HPDE6-E6E7 (cell line): ENCODE measurements around the gene LEFTY2.
"Not testable (repeated sequence)": the region's sequence is repeated elsewhere in the genome, so short reads cannot be mapped to it uniquely, and the experiment has no call there.

Experiments
- DNase-seq: peaks from one replicate; pipeline ENCODE4 v3.0.0; 2011; ENCODE audit warnings: missing footprints; ENCODE audit errors: extremely low spot score

Gene LEFTY2

GRCh38 chr1:225903623-225904022 lies 37.4 kb downstream of the LEFTY2 start:
- no peak for DNase-seq

GRCh38 chr1:225899044-225899925 lies 41.7 kb downstream of the LEFTY2 start:
- DNase-seq = no peak

- no peak for DNase-seq
Observed at GRCh38 chr1:225897595-225898514, 43.2 kb downstream of the LEFTY2 start.

- DNase-seq = peak; percentile 83
Observed at GRCh38 chr1:225896937-225897549, 44.0 kb downstream of the LEFTY2 start.

DNA sequence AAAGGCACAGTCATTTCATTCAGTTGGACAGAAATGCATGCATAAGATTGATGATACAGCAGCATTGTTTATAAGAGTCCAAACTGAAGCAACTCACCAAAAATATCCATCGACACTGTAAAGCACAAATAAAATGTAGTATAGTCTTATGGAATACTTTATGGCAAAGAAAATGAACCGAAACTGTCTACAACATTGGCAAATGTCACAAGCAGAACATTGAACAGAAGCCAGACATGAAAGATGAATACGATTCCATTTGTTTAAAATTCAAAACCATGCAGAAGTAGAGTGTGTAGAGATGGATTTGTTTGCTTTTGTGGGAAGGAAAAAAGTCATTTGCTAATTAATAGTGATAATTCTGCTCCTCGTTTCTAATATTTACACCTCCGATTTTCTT lies 44.5 kb downstream of the LEFTY2 start:
- DNase-seq = no peak

DNA sequence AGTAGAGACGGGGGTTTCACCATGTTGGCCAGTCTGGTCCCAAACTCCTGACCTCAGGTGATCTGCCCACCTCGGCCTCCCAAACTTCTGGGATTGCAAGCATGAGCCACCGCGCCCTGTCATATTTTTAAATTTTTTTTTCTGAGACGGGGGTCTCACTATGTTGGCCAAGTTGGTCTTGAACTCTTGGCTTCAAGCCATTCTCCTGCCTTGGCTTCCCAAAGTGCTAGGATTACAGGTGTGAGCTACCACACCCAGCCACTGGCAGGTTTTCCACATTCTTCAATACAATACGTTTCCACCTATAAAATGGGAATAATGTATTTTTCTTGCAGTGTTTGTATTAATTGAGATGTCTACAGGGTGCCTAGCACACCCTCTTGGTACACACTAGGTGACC lies 48.7 kb downstream of the LEFTY2 start:
- no peak for DNase-seq

DNA sequence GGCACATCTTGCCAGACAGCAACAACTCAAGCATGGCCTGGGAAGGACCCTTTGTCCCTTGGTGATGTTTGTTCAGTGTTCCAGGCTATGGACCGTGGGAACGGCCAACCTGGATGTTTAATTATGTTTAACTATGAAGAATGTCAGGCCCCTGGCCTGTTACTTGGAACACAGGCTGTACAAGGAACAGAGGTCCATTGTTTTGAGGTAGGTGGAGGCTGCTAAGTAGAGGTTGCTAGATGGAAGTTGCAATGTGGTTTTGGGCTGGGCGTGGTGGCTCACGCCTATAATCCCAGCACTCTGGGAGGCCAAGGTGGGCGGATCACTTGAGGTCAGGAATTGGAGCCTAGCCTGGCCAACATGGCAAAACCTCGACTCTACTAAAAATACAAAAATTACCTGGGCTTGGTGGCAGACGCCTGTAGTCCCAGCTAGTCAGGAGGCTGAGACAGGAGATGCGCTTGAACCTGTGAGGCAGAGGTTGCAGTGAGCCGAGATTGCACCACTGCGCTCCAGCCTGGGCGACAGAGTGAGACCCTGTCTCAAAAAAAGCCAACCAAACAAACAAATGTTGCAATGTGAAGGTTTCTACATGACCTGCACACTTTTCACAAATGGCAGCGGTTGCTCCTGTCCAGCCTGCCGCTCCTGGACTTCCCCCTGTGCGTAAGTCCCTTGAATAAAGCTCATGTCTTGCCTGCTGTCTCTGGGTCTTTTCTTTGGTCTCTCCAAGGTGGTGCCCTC lies 49.6 kb downstream of the LEFTY2 start:
- DNase-seq = no peak

- DNase-seq = no peak
Observed at GRCh38 chr1:225890346-225891228, 50.4 kb downstream of the LEFTY2 start.

DNA sequence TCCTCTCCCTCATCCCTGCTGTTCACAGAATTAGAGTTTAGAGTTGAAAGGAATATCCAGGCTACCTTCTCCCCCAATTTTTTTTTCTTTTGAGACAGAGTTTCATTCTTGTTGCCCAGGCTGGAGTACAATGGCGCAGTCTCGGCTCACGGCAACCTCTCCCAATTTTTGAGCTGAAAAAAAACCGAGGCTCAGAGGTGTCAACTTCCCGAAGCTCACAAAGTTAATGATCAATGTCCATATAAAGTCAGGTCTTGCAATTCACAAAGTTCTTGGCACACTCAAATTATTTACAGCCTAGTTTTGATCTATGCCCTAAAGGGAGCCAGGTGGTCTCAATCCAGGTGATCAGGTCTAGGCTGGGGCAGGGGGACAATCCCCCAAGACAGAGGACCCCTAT lies 51.3 kb downstream of the LEFTY2 start:
- DNase-seq = no peak

- no peak for DNase-seq
Observed at GRCh38 chr1:225888898-225889601, 52.0 kb downstream of the LEFTY2 start, which contains the start of gene LEFTY1. Gene LEFTY1, minus strand, starts transcription at chr1:225889146. Its CDS starts 80 bp downstream, at chr1:225889066.

DNA sequence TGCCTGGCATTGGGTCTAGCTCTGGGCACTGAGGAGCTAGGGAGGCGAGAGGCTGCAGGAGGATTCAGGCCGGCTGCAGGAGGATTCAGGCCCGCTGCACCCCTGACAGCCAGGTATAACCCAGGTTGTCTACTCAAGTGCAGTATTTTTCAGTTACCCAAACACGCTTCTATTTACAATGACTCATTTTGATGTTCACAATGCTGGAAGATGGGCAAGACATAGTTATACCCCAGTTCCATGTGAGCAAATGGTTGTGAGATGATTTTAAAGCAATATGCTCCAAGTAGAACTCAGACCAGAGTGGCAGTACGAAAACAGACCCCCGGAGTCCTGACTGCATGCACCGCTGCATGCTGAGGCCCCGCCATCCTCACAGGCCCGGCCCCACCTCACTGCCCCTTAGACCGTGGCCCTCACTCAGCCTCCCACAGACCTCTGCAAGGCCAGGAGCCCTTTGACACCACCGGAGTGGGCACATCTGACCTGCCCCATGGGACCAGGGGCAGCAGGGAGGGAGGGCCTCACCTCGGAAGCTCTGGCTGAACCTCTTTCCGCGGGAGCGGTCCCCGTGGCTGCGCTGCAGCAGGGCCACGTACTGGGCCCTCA lies 52.6 kb downstream of the LEFTY2 start:
- DNase-seq = no peak

DNA sequence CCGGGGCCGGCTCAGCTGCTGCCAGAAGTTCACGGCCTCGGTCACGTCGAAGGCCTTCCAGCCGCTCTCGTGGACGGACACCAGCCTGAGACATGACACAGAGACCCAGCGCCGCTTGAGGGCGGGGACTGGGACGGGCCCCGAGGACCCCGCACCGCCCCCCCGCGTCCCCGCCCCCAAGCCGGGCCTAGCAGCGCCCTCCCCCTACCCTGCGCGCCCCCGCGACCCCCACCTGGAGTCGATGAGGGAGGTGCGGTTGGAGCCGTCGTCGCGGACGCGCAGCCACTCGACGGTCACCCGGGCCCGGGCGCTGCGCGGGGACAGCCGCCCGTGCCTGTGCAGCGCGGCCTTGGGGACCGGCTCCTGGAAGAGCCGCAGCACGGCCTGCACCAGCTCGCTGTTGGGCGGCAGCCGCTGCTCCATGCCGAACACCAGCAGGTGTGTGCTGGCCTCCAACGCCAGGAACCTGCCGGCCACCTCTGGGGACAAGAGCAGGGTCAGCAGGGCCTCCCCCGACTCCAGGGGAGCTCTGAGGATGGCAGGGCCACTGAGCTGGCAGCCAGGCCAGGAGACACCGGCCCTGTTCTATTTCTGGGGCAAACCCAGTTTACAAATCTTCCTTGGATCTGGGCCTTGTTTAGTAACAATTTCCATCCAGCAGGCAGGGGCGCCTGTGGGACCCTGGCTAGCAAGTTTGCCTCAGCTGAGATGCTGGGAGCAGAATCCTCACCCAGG lies 53.3 kb downstream of the LEFTY2 start:
- not testable (repeated sequence) for DNase-seq

DNA sequence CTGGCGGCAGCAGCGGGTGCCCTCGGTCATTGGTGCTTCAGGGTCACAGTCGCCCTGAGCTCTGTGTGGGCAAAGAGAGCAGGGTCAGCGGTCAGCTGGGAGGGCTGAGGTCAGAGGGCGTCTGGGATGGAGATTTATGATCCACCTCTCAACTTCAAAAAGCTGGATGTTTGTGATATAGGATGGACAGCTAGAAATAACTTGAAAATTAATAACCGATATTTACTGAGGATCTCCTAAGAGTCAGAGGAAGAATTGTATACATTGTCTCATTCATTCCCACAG lies 54.0 kb downstream of the LEFTY2 start:
- DNase-seq = no peak
